Stomach smooth muscle (tissue), 2 donors: Measurements from ENCODE around the gene PPP1R12C.
"Not testable (repeated sequence)": the region's sequence is repeated elsewhere in the genome, so short reads cannot be mapped to it uniquely, and the experiment has no call there.

Source experiments
- H3K27ac ChIP-seq: one replicate; pipeline ENCODE4 v1.7.0; 2013; ENCODE audit warnings: mild to moderate bottlenecking, low read length, inconsistent platforms
- H3K27me3 ChIP-seq, 2 donors: one replicate each; pipeline ENCODE4 v1.7.0; 2013; ENCODE audit warnings: low read length in 2 of 2; ENCODE audit not compliant: insufficient read depth in 2 of 2, control insufficient read depth in 1 of 2
- H3K36me3 ChIP-seq, 2 donors: one replicate each; pipeline ENCODE4 v1.7.0; 2013; ENCODE audit warnings: low read length in 2 of 2; ENCODE audit not compliant: control insufficient read depth in 2 of 2, insufficient read depth in 2 of 2
- H3K4me1 ChIP-seq: one replicate; pipeline ENCODE4 v1.7.0; 2013; ENCODE audit warnings: low read length; ENCODE audit not compliant: control insufficient read depth, insufficient read depth
- H3K4me3 ChIP-seq, 2 donors: one replicate each; pipeline ENCODE4 v1.7.0; 2013; ENCODE audit warnings: low read length in 2 of 2
- H3K9ac ChIP-seq, 2 donors: one replicate each; pipeline ENCODE4 v1.7.0; 2013; ENCODE audit warnings: low read length in 2 of 2, mild to moderate bottlenecking in 1 of 2
- H3K9me3 ChIP-seq, 2 donors: one replicate each; pipeline ENCODE4 v1.7.0; 2013; ENCODE audit warnings: low read length in 2 of 2; ENCODE audit not compliant: control insufficient read depth in 2 of 2
- donor health status: healthy.
- donor health status: Pancreatic carcinoma.

The PPP1R12C gene

GRCh38 chr19:55107252-55107651, 10.2 kb downstream of the PPP1R12C start:
- H3K4me1 ChIP-seq: peaks cover 29% of the 10 kb centered on the region
- H3K9ac ChIP-seq, H3K9me3 ChIP-seq, H3K27ac ChIP-seq, H3K27me3 ChIP-seq, H3K4me3 ChIP-seq: not testable (repeated sequence)
- H3K36me3 ChIP-seq: peaks cover 16 to 42% of the 10 kb centered on the region in 2 donors

GRCh38 chr19:55106591-55106990, 10.8 kb downstream of the PPP1R12C start:
- H3K36me3 ChIP-seq: peaks cover 23 to 44% of the 10 kb centered on the region in 2 donors

GRCh38 chr19:55105237-55105636, 12.2 kb downstream of the PPP1R12C start:
- Histone ChIP-seq H3K4me1 (peaks cover 12% of the 10 kb centered on the region), H3K9me3 (peaks cover 0 to 3% of the 10 kb centered on the region in 2 donors), H3K27ac (no peak overlapping the region), H3K27me3 (no peaks in the 10 kb centered on the region), H3K36me3 (peaks cover 33 to 50% of the 10 kb centered on the region in 2 donors), H3K4me3 (no peak overlapping the region), H3K9ac (no peak overlapping the region)

More at GRCh38 chr19:55106591-55106990, 10.8 kb downstream of the PPP1R12C start:
- peaks cover 0 to 3% of the 10 kb centered on the region in 2 donors for H3K9me3 ChIP-seq
- H3K9ac ChIP-seq: no peak overlapping the region
- H3K27ac ChIP-seq: no peak overlapping the region
- peaks cover 22% of the 10 kb centered on the region for H3K4me1 ChIP-seq
- no peaks in the 10 kb centered on the region for H3K27me3 ChIP-seq
- H3K4me3 ChIP-seq: no peak overlapping the region

- Histone ChIP-seq H3K4me1 (peaks cover 13% of the 10 kb centered on the region), H3K27me3 (no peaks in the 10 kb centered on the region), H3K4me3 (no peak overlapping the region), H3K36me3 (peaks cover 38 to 51% of the 10 kb centered on the region in 2 donors), H3K9ac (no peak overlapping the region), H3K27ac (no peak overlapping the region), H3K9me3 (peaks cover 0 to 3% of the 10 kb centered on the region in 2 donors)
Measured at GRCh38 chr19:55103190-55103589, 14.2 kb downstream of the PPP1R12C start.

- Histone ChIP-seq H3K4me3 (no peak overlapping the region), H3K4me1 (peaks cover 14% of the 10 kb centered on the region), H3K9me3 (peaks cover 0 to 3% of the 10 kb centered on the region in 2 donors), H3K27me3 (no peaks in the 10 kb centered on the region), H3K27ac (no peak overlapping the region), H3K36me3 (peaks cover 41 to 52% of the 10 kb centered on the region in 2 donors), H3K9ac (no peak overlapping the region)
Measured at GRCh38 chr19:55101261-55101660, 16.2 kb downstream of the PPP1R12C start.

GRCh38 chr19:55099557-55100506, 17.6 kb downstream of the PPP1R12C start:
- Histone ChIP-seq H3K36me3 (peaks cover 43 to 48% of the 10 kb centered on the region in 2 donors), H3K27me3 (no peaks in the 10 kb centered on the region), H3K4me3 (no peak overlapping the region), H3K9me3 (peaks cover 0 to 3% of the 10 kb centered on the region in 2 donors), H3K27ac (no peak overlapping the region), H3K9ac (no peak overlapping the region), H3K4me1 (peaks cover 14% of the 10 kb centered on the region)

- no peak overlapping the region for H3K4me3 ChIP-seq
- H3K27ac ChIP-seq: no peak overlapping the region
- no peak overlapping the region for H3K9ac ChIP-seq
- peaks cover 17% of the 10 kb centered on the region for H3K4me1 ChIP-seq
- H3K9me3 ChIP-seq: peaks cover 0 to 3% of the 10 kb centered on the region in 2 donors
- peaks cover 50 to 56% of the 10 kb centered on the region in 2 donors for H3K36me3 ChIP-seq
- H3K27me3 ChIP-seq: no peaks in the 10 kb centered on the region
Measured at GRCh38 chr19:55098716-55099556, 18.5 kb downstream of the PPP1R12C start.

- Histone ChIP-seq H3K4me3 (no peak overlapping the region), H3K36me3 (peaks cover 46 to 51% of the 10 kb centered on the region in 2 donors), H3K4me1 (peaks cover 17% of the 10 kb centered on the region), H3K9me3 (no peaks in the 10 kb centered on the region), H3K27me3 (no peaks in the 10 kb centered on the region), H3K27ac (peak overlapping the region; percentile 2), H3K9ac (no peak overlapping the region)
Measured at GRCh38 chr19:55097864-55098715, 19.3 kb downstream of the PPP1R12C start.

- Histone ChIP-seq H3K27ac (peak overlapping the region; percentile 31), H3K4me1 (peaks cover 17% of the 10 kb centered on the region), H3K36me3 (peaks cover 41% of the 10 kb centered on the region in 2 donors), H3K9ac (no peak overlapping the region), H3K9me3 (no peaks in the 10 kb centered on the region), H3K4me3 (no peak overlapping the region), H3K27me3 (no peaks in the 10 kb centered on the region)
Measured at GRCh38 chr19:55096061-55096701, 21.3 kb downstream of the PPP1R12C start.
